ENCODE data around the gene SIGMAR1. TPM values are rescaled to one million over a fixed set of nuclear protein-coding genes. Genes with fewer than 3 reads are reported as not detected.

The SIGMAR1 gene
- total RNA-seq, 1 donor = 71.7 TPM

- no peak for TF ChIP-seq CTCF (IDR thresholded peaks at IDR 0.05; ENCODE audit: insufficient read depth, low read depth, low read length)
- DNase-seq (ENCODE audit: low read depth) = no peak
- no peak overlapping the region for H3K4me3 ChIP-seq (ENCODE audit: low read depth, low read length)
Measured at GRCh38 chr9:34627716-34628655, 9.6 kb downstream of the SIGMAR1 start.

GRCh38 chr9:34625186-34625486 lies 12.5 kb downstream of the SIGMAR1 start:
- no peak for DNase-seq (ENCODE audit: low read depth)
- TF ChIP-seq CTCF (IDR thresholded peaks at IDR 0.05; ENCODE audit: insufficient read depth, low read depth, low read length) = no peak
- no peak overlapping the region for H3K4me3 ChIP-seq (ENCODE audit: low read depth, low read length)

GRCh38 chr9:34624475-34625185 lies 13.0 kb downstream of the SIGMAR1 start:
- no peak for DNase-seq (ENCODE audit: low read depth)
- no peak for TF ChIP-seq CTCF (IDR thresholded peaks at IDR 0.05; ENCODE audit: insufficient read depth, low read depth, low read length)
- no peak overlapping the region for H3K4me3 ChIP-seq (ENCODE audit: low read depth, low read length)

GRCh38 chr9:34623374-34624235 lies 14.0 kb downstream of the SIGMAR1 start:
- H3K4me3 ChIP-seq (ENCODE audit: low read depth, low read length) = no peak overlapping the region
- no peak for TF ChIP-seq CTCF (IDR thresholded peaks at IDR 0.05; ENCODE audit: insufficient read depth, low read depth, low read length)
- DNase-seq (ENCODE audit: low read depth) = no peak

- DNase-seq (ENCODE audit: low read depth) = peak; percentile 95
- no peak for TF ChIP-seq CTCF (IDR thresholded peaks at IDR 0.05; ENCODE audit: insufficient read depth, low read depth, low read length)
- peak within 1 kb of the TSS; percentile 69 for H3K4me3 ChIP-seq (ENCODE audit: low read depth, low read length)
Measured at GRCh38 chr9:34620061-34620994, 17.3 kb downstream of the SIGMAR1 start, which contains the start of gene DCTN3. TSS of gene DCTN3 (minus strand) at chr9:34620495. CDS start at chr9:34620464, 31 bp downstream.

Data from fibroblast of villous mesenchyme (primary cell).